GM12892 (cell line): Measurements from ENCODE around the gene UNC13D.

Source experiments
- POLR2A ChIP-seq: IDR thresholded peaks from 2 replicates; pipeline ENCODE4 v1.6.1; 2011; ENCODE audit warnings: low read depth, low read length, control low read depth
- POLR2AphosphoS5 ChIP-seq: IDR thresholded peaks from 2 replicates; pipeline ENCODE4 v1.6.1; 2011; ENCODE audit warnings: low read depth, low read length, control low read depth

- TF ChIP-seq POLR2A (no peak), POLR2AphosphoS5 (no peak)
Observed at GRCh38 chr17:75808905-75809621, 35.1 kb downstream of the UNC13D start.
